NT2/D1 (cell line): Measurements from ENCODE around the gene FAM47B.

Experiments used
- SUZ12 ChIP-seq: IDR thresholded peaks from 2 replicates; pipeline ENCODE4 v1.6.1; 2011; ENCODE audit not compliant: insufficient read length, insufficient read depth; ENCODE audit errors: extremely low read depth
- YY1 ChIP-seq: IDR thresholded peaks from 2 replicates; pipeline ENCODE4 v1.6.1; 2011; ENCODE audit not compliant: insufficient read length, insufficient read depth

DNA sequence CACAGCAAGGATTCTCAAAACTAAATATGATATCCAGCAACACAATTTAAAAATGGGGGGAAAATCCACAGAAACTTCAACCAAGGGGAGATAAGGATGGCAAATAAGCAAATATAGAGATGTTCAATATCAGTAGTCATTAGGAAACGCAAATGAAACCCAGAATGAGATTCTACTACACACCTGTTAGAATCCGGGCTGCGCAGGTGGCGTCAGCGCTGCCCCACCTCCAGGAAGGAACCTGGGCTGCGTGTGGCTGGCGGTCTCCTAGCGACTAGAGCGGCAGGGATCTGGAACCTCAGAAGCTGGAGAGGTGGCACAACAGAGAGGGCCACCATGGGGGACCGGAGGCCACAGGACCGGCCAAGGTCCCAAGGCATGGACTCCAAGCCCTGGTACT is at the start of gene FAM47B:
- TF ChIP-seq YY1 (no peak), SUZ12 (no peak)
